Measurements from ENCODE around the gene CSTPP1. TPM values are rescaled to one million over a fixed set of nuclear protein-coding genes. Genes with fewer than 3 reads are reported as not detected.

Gene CSTPP1
- total and polyA plus RNA-seq, 2 donors (not counting 1 experiment from before 2014, with no cell fraction given), result 11.5 to 29.0 TPM

- H3K4me3 ChIP-seq (ENCODE audit: control extremely low read depth in 1 of 5, extremely low read depth in 1 of 5, insufficient read depth in 1 of 5, low read depth in 2 of 5, low read length in 4 of 5), result no peak overlapping the region
- Mint-ChIP-seq H3K27me3 (no peaks in the 10 kb centered on the region), H3K27ac (no peak overlapping the region), H3K4me3 (no peak overlapping the region), H3K4me1 (no peaks in the 10 kb centered on the region), H3K9me3 (ENCODE audit: insufficient read depth) (no peaks in the 10 kb centered on the region)
- no peaks in the 10 kb centered on the region for H3K79me2 ChIP-seq (ENCODE audit: control insufficient read depth, insufficient read depth, low read length)
- DNase-seq (no peak), ATAC-seq (ENCODE audit: low read depth) (no peak)
- H3K27ac ChIP-seq (ENCODE audit: low read length in 2 of 2), result no peak overlapping the region
- H3K9ac ChIP-seq (ENCODE audit: low read length), result no peak overlapping the region
- POLR2A ChIA-PET, result no interaction called here
- no peaks in the 10 kb centered on the region for H3K4me1 ChIP-seq (ENCODE audit: control insufficient read depth in 2 of 2, insufficient read depth in 2 of 2, low read length in 2 of 2)
- CTCF ChIA-PET, result interaction anchor here (1.3 kb wide), 1 partner anchor 249 kb away, joined by 3 read pairs; no protein-coding TSS in a partner anchor
- H2AFZ ChIP-seq (ENCODE audit: insufficient read depth, low read depth, low read length, poor library complexity, severe bottlenecking), result no peak overlapping the region
- TF ChIP-seq CTCF (IDR thresholded peaks at IDR 0.05) (no peak), EZH2 (IDR thresholded peaks at IDR 0.05; ENCODE audit: borderline replicate concordance, insufficient read depth, low read depth, low read length, poor library complexity, severe bottlenecking) (no peak)
- no peaks in the 10 kb centered on the region for H4K20me1 ChIP-seq (ENCODE audit: control insufficient read depth, insufficient read depth, low read length, poor library complexity, severe bottlenecking)
- intact Hi-C loops (cut with micrococcal nuclease), result no loop called here
- H3K36me3 ChIP-seq (replicated peaks in 1 of 2; ENCODE audit: control extremely low read depth in 1 of 2, control insufficient read depth in 1 of 2, extremely low read depth in 1 of 2, insufficient read depth in 2 of 2, low read length in 1 of 2), result no peaks in the 10 kb centered on the region
- 100% methylated on average over 3 of the region's 4 CpGs for WGBS (ENCODE audit: insufficient coverage)
- no peak overlapping the region for H3K4me2 ChIP-seq (replicated peaks; ENCODE audit: low read depth, low read length, poor library complexity, severe bottlenecking)
- H3K27me3 ChIP-seq (replicated peaks in 1 of 4; ENCODE audit: control extremely low read depth in 1 of 4, control insufficient read depth in 3 of 4, insufficient read depth in 4 of 4, low read length in 3 of 4), result no peaks in the 10 kb centered on the region
- no peaks in the 10 kb centered on the region for H3K9me3 ChIP-seq (ENCODE audit: control extremely low read depth in 1 of 3, control insufficient read depth in 2 of 3, insufficient read depth in 1 of 3, low read length in 2 of 3)
Measured at GRCh38 chr11:47139878-47140277, 203.3 kb downstream of the CSTPP1 start.

GRCh38 chr11:47143322-47143721, 206.8 kb downstream of the CSTPP1 start:
- Mint-ChIP-seq H3K27ac (no peak overlapping the region), H3K4me1 (no peaks in the 10 kb centered on the region), H3K4me3 (no peak overlapping the region), H3K27me3 (no peaks in the 10 kb centered on the region), H3K9me3 (ENCODE audit: insufficient read depth) (no peaks in the 10 kb centered on the region)
- ChIA-PET CTCF (no interaction called here), POLR2A (no interaction called here)
- H3K79me2 ChIP-seq (ENCODE audit: control insufficient read depth, insufficient read depth, low read length), result no peaks in the 10 kb centered on the region
- no peaks in the 10 kb centered on the region for H3K27me3 ChIP-seq (replicated peaks in 1 of 4; ENCODE audit: control extremely low read depth in 1 of 4, control insufficient read depth in 3 of 4, insufficient read depth in 4 of 4, low read length in 3 of 4)
- no peak overlapping the region for H3K4me2 ChIP-seq (replicated peaks; ENCODE audit: low read depth, low read length, poor library complexity, severe bottlenecking)
- no peak overlapping the region for H2AFZ ChIP-seq (ENCODE audit: insufficient read depth, low read depth, low read length, poor library complexity, severe bottlenecking)
- DNase-seq (no peak), ATAC-seq (ENCODE audit: low read depth) (no peak)
- no peak overlapping the region for H3K27ac ChIP-seq (ENCODE audit: low read length in 2 of 2)
- no peaks in the 10 kb centered on the region for H3K36me3 ChIP-seq (replicated peaks in 1 of 2; ENCODE audit: control extremely low read depth in 1 of 2, control insufficient read depth in 1 of 2, extremely low read depth in 1 of 2, insufficient read depth in 2 of 2, low read length in 1 of 2)
- intact Hi-C loops (cut with micrococcal nuclease), result no loop called here
- no peaks in the 10 kb centered on the region for H4K20me1 ChIP-seq (ENCODE audit: control insufficient read depth, insufficient read depth, low read length, poor library complexity, severe bottlenecking)
- H3K9ac ChIP-seq (ENCODE audit: low read length), result no peak overlapping the region
- WGBS (ENCODE audit: insufficient coverage), result 100% methylated on average over 2 of the region's 3 CpGs
- no peak overlapping the region for H3K4me3 ChIP-seq (ENCODE audit: control extremely low read depth in 1 of 5, extremely low read depth in 1 of 5, insufficient read depth in 1 of 5, low read depth in 2 of 5, low read length in 4 of 5)
- TF ChIP-seq EZH2 (IDR thresholded peaks at IDR 0.05; ENCODE audit: borderline replicate concordance, insufficient read depth, low read depth, low read length, poor library complexity, severe bottlenecking) (no peak), CTCF (IDR thresholded peaks at IDR 0.05) (no peak)
- no peaks in the 10 kb centered on the region for H3K4me1 ChIP-seq (ENCODE audit: control insufficient read depth in 2 of 2, insufficient read depth in 2 of 2, low read length in 2 of 2)
- H3K9me3 ChIP-seq (ENCODE audit: control extremely low read depth in 1 of 3, control insufficient read depth in 2 of 3, insufficient read depth in 1 of 3, low read length in 2 of 3), result no peaks in the 10 kb centered on the region
